ENCODE measurements around the gene WWC2.
A peak's percentile ranks its signal among the peaks of the same experiment; 100 is the strongest.
"Not testable (repeated sequence)": the region's sequence is repeated elsewhere in the genome, so short reads cannot be mapped to it uniquely, and the experiment has no call there.

Gene WWC2

GRCh38 chr4:183100827-183101226, 1.8 kb downstream of the WWC2 start:
- peak; percentile 41 for DNase-seq (ENCODE audit: low spot score)

DNA sequence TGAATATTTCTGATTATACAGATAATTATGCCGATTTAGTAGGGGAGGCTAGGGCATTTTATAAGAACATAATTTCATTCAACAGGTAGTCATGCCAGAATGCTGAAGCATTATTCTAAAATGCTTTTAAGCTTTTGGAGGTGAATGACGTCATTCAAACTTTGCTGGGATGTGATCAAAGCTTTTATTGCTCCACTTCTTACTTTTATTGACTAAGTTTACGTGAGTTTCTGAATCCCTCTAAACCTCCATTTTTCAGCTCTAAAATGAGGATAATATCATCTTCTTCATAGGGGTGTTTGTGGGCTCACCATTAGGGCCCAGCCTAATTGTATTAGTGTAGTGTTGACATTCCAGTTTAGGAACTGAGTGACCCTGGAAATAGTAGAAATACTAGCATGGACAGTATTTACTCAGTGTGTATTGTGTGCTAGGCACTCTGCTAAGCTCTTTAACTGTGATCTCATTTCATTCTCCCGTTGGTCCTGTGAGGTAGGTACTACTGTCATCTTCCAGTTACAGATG, 3.0 kb downstream of the WWC2 start:
- DNase-seq (ENCODE audit: low spot score): peak; percentile 33

GRCh38 chr4:183105092-183105491, 6.0 kb downstream of the WWC2 start:
- no peak for DNase-seq (ENCODE audit: low spot score)

DNA sequence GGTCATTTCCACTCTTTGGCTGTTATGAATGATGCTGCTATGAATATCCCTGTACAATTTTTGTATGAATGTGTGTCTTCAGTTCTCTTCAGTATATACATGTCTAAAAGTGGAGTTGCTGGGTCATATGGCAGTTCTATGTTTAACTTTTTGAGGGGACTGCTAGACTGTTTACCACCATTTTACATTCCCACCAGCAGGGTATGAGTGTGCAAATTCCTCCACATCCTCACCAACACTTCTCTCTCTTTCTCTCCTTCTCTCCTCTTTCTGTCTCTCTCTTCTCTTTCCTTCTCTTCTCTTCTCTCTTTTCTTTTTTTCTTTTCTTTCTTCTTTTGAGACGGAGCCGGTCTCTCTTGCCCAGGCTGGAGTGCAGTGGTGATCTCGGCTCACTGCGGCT, 7.8 kb downstream of the WWC2 start:
- no peak for DNase-seq (ENCODE audit: low spot score)

DNA sequence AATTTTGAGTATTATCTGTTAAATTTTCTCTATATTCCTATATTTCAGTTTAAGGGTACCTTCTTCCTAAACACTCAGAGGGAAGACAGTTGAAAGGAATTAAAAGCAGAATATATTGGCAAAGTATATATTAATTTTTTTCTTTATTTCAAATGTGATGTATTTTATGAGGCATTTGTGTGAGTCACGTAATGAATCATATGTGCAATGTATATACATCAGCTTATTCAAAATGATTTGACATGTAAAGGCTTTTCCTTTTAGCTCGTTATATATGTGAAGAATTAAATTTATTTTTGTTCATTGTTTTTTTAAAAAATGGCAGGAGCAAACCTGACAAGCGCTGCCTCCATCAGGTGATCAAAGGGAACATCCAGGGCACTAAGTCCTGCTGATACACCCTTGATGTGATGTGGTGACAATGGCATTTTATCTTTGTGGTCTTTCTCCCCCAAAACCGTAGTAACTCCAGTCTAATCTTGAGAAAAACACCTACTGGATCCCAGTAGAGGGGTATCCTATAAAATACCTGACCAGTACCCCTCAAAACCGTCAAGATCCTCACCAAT, 8.9 kb downstream of the WWC2 start:
- DNase-seq (ENCODE audit: low spot score): no peak

DNA sequence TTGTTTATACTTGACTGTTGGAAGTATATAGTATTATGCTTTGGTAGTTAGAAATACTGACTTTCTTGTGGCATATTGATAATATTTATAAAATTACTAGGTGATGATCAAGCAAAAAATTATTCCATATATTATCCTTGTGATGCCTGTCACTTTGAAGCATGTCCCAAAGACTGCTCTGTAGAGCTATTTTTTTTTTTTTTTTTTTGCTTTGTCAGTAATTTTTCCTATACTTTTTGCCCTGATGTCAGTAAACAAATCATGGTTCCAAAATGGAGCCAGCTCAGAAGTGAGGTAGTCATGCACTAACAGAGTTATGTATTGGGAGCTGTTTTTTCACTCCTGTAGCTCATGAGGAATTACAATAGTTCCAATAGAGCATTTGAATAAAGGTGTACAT, 11.2 kb downstream of the WWC2 start:
- DNase-seq (ENCODE audit: low spot score): no peak

DNA sequence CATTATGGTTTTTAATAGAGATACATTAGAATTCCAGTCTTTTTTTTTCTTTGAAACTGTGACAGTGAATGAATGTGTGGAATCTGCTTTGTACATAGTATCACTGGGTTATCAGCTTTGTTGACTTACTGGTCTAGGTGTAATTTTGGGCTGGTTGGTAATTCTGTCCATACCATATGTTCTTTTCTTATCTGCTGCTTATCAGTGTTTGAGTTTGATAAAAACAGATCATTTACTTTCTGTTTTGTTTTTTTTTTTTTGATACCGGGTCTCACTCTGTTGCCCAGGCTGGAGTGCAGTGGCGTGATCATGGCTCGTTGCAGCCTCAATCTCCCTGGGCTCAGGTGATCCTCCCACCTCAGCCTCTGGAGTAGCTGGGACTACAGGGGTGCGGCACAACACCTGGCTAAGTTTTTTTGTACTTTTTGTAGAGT, 12.4 kb downstream of the WWC2 start:
- DNase-seq (ENCODE audit: low spot score): no peak

DNA sequence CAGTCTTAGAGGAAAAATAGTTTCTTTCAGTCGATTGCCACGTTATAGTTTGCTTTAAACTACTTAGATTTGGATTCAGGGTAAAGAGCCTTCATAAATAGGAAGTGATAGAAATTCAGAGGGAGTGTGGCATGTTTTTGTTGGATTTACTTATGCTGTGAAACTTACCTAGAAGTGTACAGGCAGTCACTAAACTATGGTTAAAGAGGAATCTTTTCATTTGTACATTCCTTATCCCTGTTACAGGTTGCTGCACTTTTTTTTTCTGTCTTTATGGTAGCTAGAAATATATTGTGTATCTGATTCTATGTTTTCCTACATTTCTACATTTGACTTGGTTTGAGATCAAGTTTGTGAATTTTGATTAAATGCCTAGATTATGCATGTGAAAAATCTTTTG, 19.1 kb downstream of the WWC2 start:
- no peak for DNase-seq (ENCODE audit: low spot score)

DNA sequence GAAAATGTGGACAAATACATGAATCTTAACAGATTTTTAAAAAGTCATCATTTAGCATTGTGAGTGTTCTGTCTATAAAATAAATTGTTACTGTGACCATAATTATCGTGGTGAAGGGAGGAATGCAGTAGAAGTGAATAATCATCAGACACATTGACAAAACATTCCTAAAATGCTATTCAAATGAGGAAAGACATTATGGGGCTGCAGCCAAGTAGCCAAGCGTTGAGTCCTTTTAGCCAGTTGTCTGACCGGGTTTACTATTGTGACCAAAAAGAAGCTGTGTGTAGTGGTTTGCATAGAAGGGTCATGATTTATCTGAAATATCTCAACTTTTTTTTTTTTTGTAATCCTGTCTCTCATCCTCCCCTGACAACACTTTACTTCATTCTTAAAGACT, 19.5 kb downstream of the WWC2 start:
- peak; percentile 97 for DNase-seq (ENCODE audit: low spot score)

DNA sequence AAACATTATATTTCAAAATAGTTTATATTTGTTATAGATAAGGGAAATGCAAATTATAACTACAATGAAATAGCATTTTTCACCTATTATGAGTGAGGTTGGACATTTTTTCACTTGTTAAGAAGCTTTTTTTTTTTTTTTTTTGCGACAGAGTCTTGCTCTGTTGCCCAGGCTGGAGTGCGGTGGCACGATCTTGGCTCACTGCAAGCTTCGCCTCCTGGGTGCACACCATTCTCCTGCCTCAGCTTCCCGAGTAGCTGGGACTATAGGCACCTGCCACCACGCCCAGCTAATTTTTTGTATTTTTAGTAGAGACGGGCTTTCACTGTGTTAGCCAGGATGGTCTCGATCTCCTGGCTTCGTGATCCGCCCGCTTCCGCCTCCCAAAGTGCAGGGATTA, 22.6 kb downstream of the WWC2 start:
- DNase-seq (ENCODE audit: low spot score): not testable (repeated sequence)

- DNase-seq (ENCODE audit: low spot score): no peak
These were observed 25.2 kb downstream of the WWC2 start for GRCh38 chr4:183124228-183124627.

DNA sequence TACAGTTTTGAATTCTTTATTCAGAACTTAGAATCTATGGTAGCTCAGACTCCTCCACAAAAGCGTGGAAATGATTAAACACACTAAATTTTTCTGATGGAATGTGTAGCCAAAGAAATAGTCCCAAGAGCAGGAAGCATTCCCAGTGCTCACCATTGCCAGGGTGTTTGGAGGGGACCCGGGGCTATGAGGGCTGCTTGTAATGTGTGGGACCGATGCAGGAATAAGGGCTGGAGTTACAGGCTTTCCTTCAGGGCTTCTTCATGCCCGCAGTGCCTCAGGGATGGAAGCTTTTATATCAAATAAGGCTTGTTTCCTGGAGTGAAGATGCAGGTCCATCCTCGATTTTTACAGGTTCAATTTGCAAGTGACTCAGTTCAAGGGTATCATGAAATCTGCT, 25.8 kb downstream of the WWC2 start:
- DNase-seq (ENCODE audit: low spot score): no peak

DNA sequence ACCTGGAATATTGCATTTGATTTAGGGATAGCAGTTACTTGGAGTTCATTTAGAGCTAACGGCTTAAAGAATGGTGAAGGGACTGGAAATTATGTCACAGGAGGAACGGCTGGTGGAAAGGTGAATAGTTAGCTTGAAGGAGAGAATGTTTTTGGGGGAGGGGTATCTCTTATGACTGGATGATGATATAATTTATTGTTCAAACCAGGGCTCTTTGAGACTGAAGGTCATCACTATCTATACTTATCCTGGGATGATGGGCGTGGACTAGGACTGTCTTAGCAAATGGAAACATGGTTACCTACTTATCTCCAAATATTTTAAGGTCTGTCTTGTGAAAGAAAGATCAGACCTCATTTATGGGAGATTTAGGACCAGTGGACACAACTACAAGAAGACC, 30.1 kb downstream of the WWC2 start:
- DNase-seq (ENCODE audit: low spot score): no peak

DNA sequence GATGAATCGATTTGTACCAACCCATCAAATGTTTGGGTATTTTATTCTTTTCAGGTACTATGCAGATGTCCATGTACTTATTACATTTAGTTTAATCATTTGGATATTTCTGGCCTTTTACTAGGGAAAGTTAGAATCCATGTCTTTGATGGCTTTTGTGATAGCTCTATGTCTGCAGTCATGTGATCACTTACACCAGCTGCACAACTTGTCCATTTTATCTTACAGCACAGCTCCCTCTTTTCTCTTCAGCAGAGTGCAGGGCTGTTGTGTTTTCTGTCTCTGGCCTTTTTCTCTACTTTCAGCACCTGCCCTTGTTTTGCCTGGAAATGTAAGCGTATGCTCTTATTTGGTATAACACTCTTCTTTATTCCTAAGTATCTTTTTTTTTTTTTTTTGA, 30.6 kb downstream of the WWC2 start:
- DNase-seq (ENCODE audit: low spot score): no peak

DNA sequence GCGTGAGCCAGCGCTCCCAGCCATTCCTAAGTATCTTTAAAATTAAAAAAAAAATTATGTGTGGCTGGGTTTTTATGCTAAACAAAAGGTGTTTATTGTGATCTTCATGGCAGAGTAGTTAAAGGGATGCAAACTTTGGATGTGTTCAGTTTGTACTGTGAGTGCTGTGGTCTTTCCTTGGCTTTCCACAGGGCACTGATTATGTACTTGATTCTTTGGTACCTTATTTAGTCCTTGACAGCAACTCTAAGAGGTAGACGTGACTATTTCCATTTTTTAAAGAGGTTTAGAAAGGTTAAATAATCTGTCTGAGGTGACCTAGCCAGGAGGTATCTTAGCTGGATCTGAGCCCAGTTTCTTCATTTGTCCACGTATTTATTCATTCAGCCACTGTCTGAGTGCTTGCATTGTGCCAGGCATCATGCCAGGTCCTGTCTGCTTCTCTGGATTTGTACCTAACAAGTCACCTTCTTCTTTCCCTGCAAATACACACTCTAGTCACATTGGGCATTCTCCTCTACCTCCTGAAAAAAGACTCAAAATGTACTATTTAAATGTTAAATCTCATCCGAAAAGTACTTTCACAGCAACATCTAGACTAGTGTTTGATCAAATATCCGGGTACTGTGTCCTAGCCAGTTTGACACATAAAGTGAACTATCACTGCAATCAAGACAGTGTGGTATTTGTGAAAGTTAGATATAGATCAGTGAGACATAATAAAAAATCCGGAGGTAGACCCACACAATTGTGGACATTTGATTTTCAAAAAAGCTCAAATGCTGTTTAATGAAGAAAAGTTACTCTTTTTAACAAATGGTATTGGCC, 31.5 kb downstream of the WWC2 start:
- DNase-seq (ENCODE audit: low spot score): peak; percentile 87

DNA sequence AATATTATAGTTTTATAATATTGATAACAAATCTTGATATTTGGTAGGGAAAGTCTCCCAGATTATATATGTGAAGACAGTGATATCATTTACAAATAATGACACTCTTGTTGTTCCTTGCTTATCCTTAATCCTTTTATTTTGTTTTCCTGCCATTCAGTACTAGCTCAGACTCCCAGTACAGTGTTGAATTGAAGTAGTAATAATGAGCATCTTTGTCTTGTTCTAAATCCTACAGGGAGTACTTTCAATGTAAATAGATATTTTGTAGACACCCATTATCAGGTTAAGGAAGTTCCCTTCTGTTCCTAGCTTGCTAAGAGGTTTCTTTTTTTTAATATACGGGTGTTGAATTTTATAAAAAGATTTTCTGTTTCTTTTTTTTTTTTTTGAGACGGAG, 33.0 kb downstream of the WWC2 start:
- DNase-seq (ENCODE audit: low spot score): no peak

DNA sequence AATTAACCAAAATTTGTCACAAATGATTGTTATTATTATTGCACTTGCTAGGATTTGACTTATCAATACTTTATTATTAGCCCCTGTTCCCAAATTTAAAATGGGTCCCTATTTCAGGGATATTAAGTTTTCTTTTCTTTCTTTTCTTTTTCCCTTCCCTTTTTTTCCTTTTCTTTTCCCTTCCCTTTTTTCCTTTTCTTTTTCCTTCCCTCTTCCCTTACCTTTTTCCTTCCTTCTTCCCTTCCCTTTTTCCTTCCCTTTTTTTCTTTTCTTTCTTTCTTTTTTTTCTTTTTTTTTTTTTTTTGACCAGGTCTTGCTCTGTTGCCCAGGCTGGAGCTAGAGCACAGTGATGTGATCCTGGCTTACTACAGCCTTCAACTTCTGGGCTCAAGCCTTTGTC, 33.8 kb downstream of the WWC2 start:
- no peak for DNase-seq (ENCODE audit: low spot score)

GRCh38 chr4:183136855-183137254, 37.8 kb downstream of the WWC2 start:
- DNase-seq (ENCODE audit: low spot score): peak; percentile 67

DNA sequence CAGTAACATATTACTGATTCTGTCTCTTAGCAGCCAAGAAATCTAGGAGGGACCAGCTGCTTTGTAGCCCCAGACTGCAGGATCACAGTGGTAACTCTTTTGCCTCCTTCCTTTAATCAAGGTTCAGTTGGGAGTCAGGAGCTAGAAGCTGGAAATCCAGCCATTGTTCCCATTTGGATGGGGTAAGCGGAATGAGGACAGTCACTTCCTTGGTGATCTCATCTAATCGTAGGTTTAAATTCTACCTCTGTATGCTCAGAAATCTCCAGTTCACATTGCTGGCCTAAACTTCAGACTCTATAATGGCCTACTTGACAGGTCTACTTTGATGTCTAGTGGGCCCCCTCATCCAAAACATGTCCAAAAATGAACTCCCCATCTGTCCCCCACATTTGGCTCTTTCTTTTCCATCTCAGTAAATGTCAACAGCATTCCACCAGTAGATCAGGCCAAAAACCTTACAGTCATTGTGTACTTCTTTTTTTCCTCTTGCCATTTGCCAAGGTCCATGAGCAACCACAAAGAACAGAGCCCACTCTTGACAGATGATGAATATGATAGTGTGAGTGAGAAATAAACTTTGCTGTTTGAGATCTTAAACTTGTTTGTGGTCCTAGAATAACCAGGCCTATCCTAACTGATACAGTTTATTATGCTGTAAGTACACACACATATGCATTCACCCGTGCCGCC, 40.1 kb downstream of the WWC2 start:
- DNase-seq (ENCODE audit: low spot score): no peak

- DNase-seq (ENCODE audit: low spot score): no peak
These were observed 41.0 kb downstream of the WWC2 start for GRCh38 chr4:183139972-183140570.

DNA sequence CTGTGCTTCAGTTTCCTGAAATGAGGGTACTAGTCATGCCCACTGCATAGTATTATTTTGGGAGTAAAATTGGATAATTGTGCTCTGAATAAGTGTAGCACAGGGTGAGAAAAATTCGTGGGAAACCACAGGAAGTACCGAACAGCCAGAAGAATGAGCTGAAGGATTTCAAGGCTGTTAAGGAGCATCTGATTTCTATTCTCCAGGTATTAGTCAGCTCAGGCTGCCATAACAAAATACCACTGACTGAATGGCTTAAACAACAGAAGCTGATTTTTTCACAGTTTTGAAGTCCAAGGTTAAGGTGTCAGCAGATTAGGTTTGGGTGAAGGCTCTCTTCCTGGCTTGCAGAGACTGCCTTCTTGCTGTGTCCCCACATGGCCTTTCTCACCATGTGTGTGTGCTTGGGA, 41.9 kb downstream of the WWC2 start:
- DNase-seq (ENCODE audit: low spot score): peak; percentile 80

DNA sequence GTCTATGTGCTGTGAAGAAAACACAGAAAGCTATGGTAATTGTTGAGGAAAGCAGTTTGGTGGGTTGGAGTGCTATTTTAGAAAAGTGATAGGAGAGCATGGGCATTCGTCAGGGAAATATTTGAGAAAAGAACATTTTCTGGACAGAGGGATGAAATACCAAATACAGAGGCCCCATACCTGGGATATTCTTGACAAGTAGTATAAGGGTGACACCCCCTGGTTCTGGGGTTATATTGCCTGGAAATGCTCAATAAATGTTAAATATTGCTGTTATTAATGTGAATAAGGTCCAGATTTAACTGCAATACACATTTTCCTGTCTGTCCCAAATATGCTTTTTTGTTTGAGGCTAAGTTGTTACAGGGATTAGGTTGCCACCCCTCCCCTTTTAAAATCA, 42.9 kb downstream of the WWC2 start:
- DNase-seq (ENCODE audit: low spot score): no peak
